H1 (cell line): ENCODE data around the gene SNX6. TPM values are rescaled to one million over a fixed set of nuclear protein-coding genes. Genes with fewer than 3 reads are reported as not detected.
"Not testable (repeated sequence)": the region's sequence is repeated elsewhere in the genome, so short reads cannot be mapped to it uniquely, and the experiment has no call there.

ENCODE experiments used
- CTCF ChIA-PET: fragments of 300-600 bp; sonication (Branson Sonifier 250); formaldehyde crosslinking; loops from one replicate; lab custom pipeline; 2021; ENCODE audit not compliant: partially characterized antibody; lab: Charles Lee
- POLR2A ChIA-PET: fragments of 300-600 bp; sonication (Branson Sonifier 250); formaldehyde crosslinking; loops from one replicate; lab custom pipeline; 2021; ENCODE audit warnings: inconsistent platforms; ENCODE audit not compliant: partially characterized antibody; lab: Charles Lee
- DNase-seq, 2 experiments: peaks; one replicate each; pipeline versions ENCODE4 v3.0.0 to v3.0.0-alpha.2; 2010 to 2022; ENCODE audit warnings: low spot score in 2 of 2, low read depth in 1 of 2, mixed read lengths in 1 of 2
- FAIRE-seq: peaks from 2 replicates; lab custom pipeline; 2011; peaks lifted over from hg19 to GRCh38; lab: Jason Lieb, UNC
- H2AFZ ChIP-seq: 2 replicates; pipeline ENCODE4 v1.8.1; 2012; ENCODE audit warnings: low read length, inconsistent platforms
- H2AK5ac ChIP-seq: 2 replicates; pipeline ENCODE4 v1.6.1; 2013; ENCODE audit warnings: low read depth, low read length
- H2BK120ac ChIP-seq: replicated peaks from 2 replicates; pipeline ENCODE3; 2013; ENCODE audit warnings: low read depth, low read length, inconsistent platforms
- H2BK12ac ChIP-seq: 2 replicates; pipeline ENCODE4 v1.6.1; 2013; ENCODE audit warnings: low read depth, low read length
- H2BK15ac ChIP-seq: 2 replicates; pipeline ENCODE4 v1.6.1; 2013; ENCODE audit warnings: low read length
- H2BK20ac ChIP-seq: 2 replicates; pipeline ENCODE4 v1.6.1; 2013; ENCODE audit warnings: low read length
- H2BK5ac ChIP-seq: 2 replicates; pipeline ENCODE4 v1.6.1; 2013; ENCODE audit warnings: low read depth, low read length
- H3K14ac ChIP-seq: 2 replicates; pipeline ENCODE4 v1.6.1; 2013; ENCODE audit warnings: inconsistent platforms; ENCODE audit not compliant: insufficient read length
- H3K18ac ChIP-seq: 2 replicates; pipeline ENCODE4 v1.6.1; 2013; ENCODE audit warnings: low read length; ENCODE audit errors: extremely low read depth
- H3K23ac ChIP-seq: 2 replicates; pipeline ENCODE4 v1.6.1; 2013; ENCODE audit warnings: inconsistent platforms; ENCODE audit not compliant: insufficient read length
- H3K23me2 ChIP-seq: 2 replicates; pipeline ENCODE4 v1.6.1; 2013; ENCODE audit warnings: low read depth, low read length
- H3K27ac ChIP-seq: 2 replicates; pipeline ENCODE4 v1.6.1; 2011; ENCODE audit warnings: low read depth, low read length, inconsistent platforms
- H3K27me3 ChIP-seq, 4 experiments: replicated peaks in 1 of 4; 1 replicate in 1 of 4; 2 replicates in 3 of 4; pipeline versions ENCODE4 v1.6.1 to v1.8.1; 2011 to 2013; ENCODE audit warnings: low read length in 3 of 4, mild to moderate bottlenecking in 3 of 4, inconsistent platforms in 2 of 4, mixed read lengths in 2 of 4, moderate library complexity in 1 of 4; ENCODE audit not compliant: control insufficient read depth in 3 of 4, insufficient read depth in 3 of 4; ENCODE audit errors: extremely low read depth in 1 of 4
- H3K36me3 ChIP-seq, 4 experiments: 2 replicates each; pipeline versions ENCODE4 v1.6.1 to v1.8.1; 2011 to 2013; ENCODE audit warnings: mild to moderate bottlenecking in 4 of 4, low read length in 3 of 4, moderate library complexity in 2 of 4, control low read depth in 1 of 4, inconsistent platforms in 1 of 4; ENCODE audit not compliant: insufficient read depth in 4 of 4, control insufficient read depth in 2 of 4
- H3K4ac ChIP-seq: replicated peaks from 2 replicates; pipeline ENCODE3; 2013; ENCODE audit warnings: low read length, low read depth, mixed read lengths, inconsistent platforms; ENCODE audit not compliant: insufficient read length
- H3K4me1 ChIP-seq, 4 experiments: replicated peaks in 1 of 4; 1 replicate in 1 of 4; 2 replicates in 3 of 4; pipeline versions ENCODE4 v1.6.1 to v1.8.1; 2011 to 2013; ENCODE audit warnings: low read length in 3 of 4, inconsistent platforms in 2 of 4, mixed read lengths in 1 of 4; ENCODE audit not compliant: insufficient read depth in 4 of 4, control insufficient read depth in 3 of 4
- H3K4me2 ChIP-seq, 2 experiments: 2 replicates each; pipeline versions ENCODE4 v1.6.1 to v1.8.1; 2011 to 2013; ENCODE audit warnings: low read depth in 2 of 2, low read length in 2 of 2, control low read depth in 1 of 2, inconsistent platforms in 1 of 2, mild to moderate bottlenecking in 1 of 2; ENCODE audit not compliant: insufficient read depth in 1 of 2
- H3K4me3 ChIP-seq, 4 experiments: fragments of 200-600, 300-600 bp in 1 of 4; sonication (generic), shearing (Covaris generic), sonication (Bioruptor Twin) in 1 of 4; 2 replicates each; pipeline versions ENCODE4 v1.5.1 to v1.8.1; 2011 to 2016; ENCODE audit warnings: low read length in 4 of 4, low read depth in 3 of 4, control low read depth in 2 of 4, inconsistent platforms in 2 of 4, mild to moderate bottlenecking in 2 of 4, mixed read lengths in 1 of 4, moderate library complexity in 1 of 4; ENCODE audit not compliant: insufficient read depth in 2 of 4; ENCODE audit errors: extremely low read depth in 1 of 4
- H3K56ac ChIP-seq: replicated peaks from 2 replicates; pipeline ENCODE3; 2013; ENCODE audit warnings: low read depth, mild to moderate bottlenecking, mixed read lengths, low read length, inconsistent platforms; ENCODE audit not compliant: insufficient read length
- H3K79me1 ChIP-seq: 2 replicates; pipeline ENCODE4 v1.6.1; 2013; ENCODE audit warnings: low read depth, low read length, control low read depth
- H3K79me2 ChIP-seq, 2 experiments: 2 replicates each; pipeline versions ENCODE4 v1.6.1 to v1.8.1; 2012 to 2013; ENCODE audit warnings: low read length in 2 of 2, mild to moderate bottlenecking in 2 of 2, inconsistent platforms in 1 of 2; ENCODE audit not compliant: insufficient read depth in 2 of 2, control insufficient read depth in 1 of 2
- H3K9ac ChIP-seq, 4 experiments: replicated peaks in 1 of 4; 1 replicate in 1 of 4; 2 replicates in 3 of 4; pipeline versions ENCODE4 v1.6.1 to v1.8.1; 2011 to 2013; ENCODE audit warnings: low read depth in 3 of 4, low read length in 3 of 4, control low read depth in 2 of 4, mild to moderate bottlenecking in 2 of 4, moderate library complexity in 2 of 4, inconsistent platforms in 1 of 4; ENCODE audit errors: extremely low read depth in 1 of 4
- H3K9me3 ChIP-seq, 2 experiments: 2 replicates each; pipeline versions ENCODE4 v1.6.1 to v1.8.1; 2012 to 2013; ENCODE audit warnings: mild to moderate bottlenecking in 2 of 2, moderate library complexity in 2 of 2, control low read depth in 1 of 2, inconsistent platforms in 1 of 2, low read depth in 1 of 2, low read length in 1 of 2, mixed read lengths in 1 of 2; ENCODE audit not compliant: insufficient read depth in 2 of 2
- H4K20me1 ChIP-seq, 2 experiments: replicated peaks in 1 of 2; 2 replicates each; pipeline versions ENCODE3 to v1.8.1; 2011 to 2013; ENCODE audit warnings: inconsistent platforms in 2 of 2, low read length in 2 of 2, mild to moderate bottlenecking in 1 of 2; ENCODE audit not compliant: insufficient read depth in 2 of 2, control insufficient read depth in 1 of 2
- H4K5ac ChIP-seq: 2 replicates; pipeline ENCODE4 v1.6.1; 2013; ENCODE audit warnings: low read length, low read depth, mixed read lengths, inconsistent platforms; ENCODE audit not compliant: insufficient read length
- H4K8ac ChIP-seq: 2 replicates; pipeline ENCODE4 v1.8.0; 2013; ENCODE audit warnings: mild to moderate bottlenecking, moderate library complexity, low read length, inconsistent platforms; ENCODE audit not compliant: insufficient read depth; ENCODE audit errors: extremely low read depth
- H4K91ac ChIP-seq: replicated peaks from 2 replicates; pipeline ENCODE3; 2013; ENCODE audit warnings: low read length, mixed read lengths, inconsistent platforms; ENCODE audit not compliant: insufficient read length
- WGBS, 2 experiments: shearing (Covaris generic) in 1 of 2; methylation state at CpG; one replicate each; pipeline versions ENCODE4 v1.1.6 to v1.1.7; 2013 to 2015; ENCODE audit warnings: low lambda C conversion rate in 2 of 2, mixed read lengths in 2 of 2, inconsistent platforms in 1 of 2, low coverage in 1 of 2, missing lambda C conversion rate in 1 of 2; ENCODE audit not compliant: insufficient replicate concordance in 2 of 2, insufficient coverage in 1 of 2, insufficient read length in 1 of 2; ENCODE audit errors: extremely low coverage in 1 of 2, missing lambda C conversion rate in 1 of 2; 5-methylcytosine and 5-hydroxymethylcytosine counted together
- polyA plus RNA-seq, 7 experiments: library from polyadenylated mRNA; depleted of rRNA in 3 of 7; stranded (reverse) in 5 of 7; unstranded in 2 of 7; fragments of >200 nt in 5 of 7; fragments of 200-250 nt in 2 of 7; gene quantifications; 1 replicate in 5 of 7; 2 replicates in 1 of 7; 4 replicates in 1 of 7; pipeline versions ENCODE4 v1.2.1 to v1.2.3, GENCODE V29; 2011 to 2013; ENCODE audit warnings: missing spikeins in 2 of 7, mixed read lengths in 2 of 7
- total RNA-seq: library from RNA; stranded (reverse); fragmentation: NEBNext Ultra II Directional; extraction: Animal tissue kit (Norgen Biotek cat#: 25700); gene quantifications from 2 replicates; pipeline ENCODE4 v1.2.1, GENCODE V29; 2021

SNX6 gene
- total and polyA plus RNA-seq, 2 of the 8 experiments (the other 6 are each of a cell fraction or from before 2014, with no cell fraction given) = 53.4 to 71.1 TPM

- CTCF ChIA-PET, H3K4ac ChIP-seq, H3K79me1 ChIP-seq, H3K4me2 ChIP-seq, H2AFZ ChIP-seq, H2BK20ac ChIP-seq, H2AK5ac ChIP-seq, H3K23ac ChIP-seq, H4K8ac ChIP-seq, H4K91ac ChIP-seq, H3K56ac ChIP-seq, H3K27ac ChIP-seq, H3K4me1 ChIP-seq, H3K18ac ChIP-seq, FAIRE-seq, H3K23me2 ChIP-seq, H2BK5ac ChIP-seq, H3K79me2 ChIP-seq, H3K14ac ChIP-seq, H3K4me3 ChIP-seq, DNase-seq, H3K27me3 ChIP-seq, H4K20me1 ChIP-seq, H2BK12ac ChIP-seq, H2BK15ac ChIP-seq, H4K5ac ChIP-seq, H3K36me3 ChIP-seq, POLR2A ChIA-PET, H3K9ac ChIP-seq, H2BK120ac ChIP-seq, H3K9me3 ChIP-seq: not testable (repeated sequence)
- no CpG with 5 or more reads among the region's 16 CpGs for WGBS, 2 experiments
Observed at GRCh38 chr14:34547136-34547520, 82.8 kb downstream of the SNX6 start.

- H3K23me2 ChIP-seq, H3K4ac ChIP-seq, H3K9me3 ChIP-seq, H4K20me1 ChIP-seq, H2BK120ac ChIP-seq, H3K18ac ChIP-seq, H3K23ac ChIP-seq, H3K36me3 ChIP-seq, H2AFZ ChIP-seq, H3K9ac ChIP-seq, H2BK12ac ChIP-seq, H4K91ac ChIP-seq, H3K56ac ChIP-seq, H4K5ac ChIP-seq, H2BK15ac ChIP-seq, CTCF ChIA-PET, H3K4me3 ChIP-seq, DNase-seq, H2AK5ac ChIP-seq, POLR2A ChIA-PET, H3K4me1 ChIP-seq, H3K27me3 ChIP-seq, H3K79me2 ChIP-seq, H3K4me2 ChIP-seq, H4K8ac ChIP-seq, H3K14ac ChIP-seq, H3K27ac ChIP-seq, H2BK20ac ChIP-seq, H2BK5ac ChIP-seq, H3K79me1 ChIP-seq: not testable (repeated sequence)
- no CpG with 5 or more reads among the region's 68 CpGs for WGBS, 2 experiments
- peak; percentile 97 for FAIRE-seq
Observed at GRCh38 chr14:34546272-34547135, 83.4 kb downstream of the SNX6 start.
